Neuronal stem cell (in vitro differentiated cells): ENCODE data around the gene RASAL1.
"Not testable (repeated sequence)": the region's sequence is repeated elsewhere in the genome, so short reads cannot be mapped to it uniquely, and the experiment has no call there.

ENCODE experiments used
- DNase-seq: peaks from one replicate; pipeline ENCODE4 v3.0.0-alpha.2; 2013; ENCODE audit warnings: low spot score
- H2AFZ ChIP-seq: one replicate; pipeline ENCODE4 v1.6.1; 2013; ENCODE audit warnings: mild to moderate bottlenecking, low read length, inconsistent platforms
- H2AK5ac ChIP-seq: 2 replicates; pipeline ENCODE4 v1.6.1; 2013; ENCODE audit warnings: low read depth, mild to moderate bottlenecking, inconsistent platforms, low read length, moderate library complexity, mixed read lengths
- H2BK120ac ChIP-seq: 2 replicates; pipeline ENCODE4 v1.6.1; 2013; ENCODE audit warnings: low read depth, mild to moderate bottlenecking, inconsistent platforms, low read length, moderate library complexity, mixed read lengths
- H2BK12ac ChIP-seq: one replicate; pipeline ENCODE4 v1.6.1; 2013; ENCODE audit warnings: low read length, inconsistent platforms
- H2BK15ac ChIP-seq: 2 replicates; pipeline ENCODE4 v1.6.1; 2013; ENCODE audit warnings: mild to moderate bottlenecking, low read length, inconsistent platforms, mixed read lengths
- H2BK5ac ChIP-seq: one replicate; pipeline ENCODE4 v1.6.1; 2013; ENCODE audit warnings: inconsistent platforms, mild to moderate bottlenecking, low read length, moderate library complexity
- H3K14ac ChIP-seq: one replicate; pipeline ENCODE4 v1.6.1; 2013; ENCODE audit warnings: low read length, inconsistent platforms
- H3K18ac ChIP-seq: 2 replicates; pipeline ENCODE4 v1.6.1; 2013; ENCODE audit warnings: low read length, inconsistent platforms
- H3K23ac ChIP-seq: 2 replicates; pipeline ENCODE4 v1.6.1; 2013; ENCODE audit warnings: low read depth, mild to moderate bottlenecking, mixed read lengths, low read length, inconsistent platforms; ENCODE audit not compliant: poor library complexity
- H3K27ac ChIP-seq: replicated peaks from 3 replicates; pipeline ENCODE4 v1.5.1; 2013; ENCODE audit warnings: low read length, inconsistent platforms
- H3K27me3 ChIP-seq, 3 experiments: 2 replicates each; pipeline ENCODE4 v1.6.1; 2013; ENCODE audit warnings: low read length in 3 of 3, mild to moderate bottlenecking in 2 of 3, inconsistent platforms in 1 of 3, low read depth in 1 of 3, mixed read lengths in 1 of 3, moderate library complexity in 1 of 3; ENCODE audit not compliant: control insufficient read depth in 3 of 3, insufficient read depth in 3 of 3
- H3K36me3 ChIP-seq, 2 donors: replicated peaks in 1 of 2; 2 replicates each; pipeline ENCODE4 v1.6.1; 2013; ENCODE audit warnings: low read length in 2 of 2; ENCODE audit not compliant: control insufficient read depth in 2 of 2, insufficient read depth in 2 of 2
- H3K4ac ChIP-seq: 2 replicates; pipeline ENCODE4 v1.6.1; 2013; ENCODE audit warnings: inconsistent platforms, mild to moderate bottlenecking, low read length, moderate library complexity
- H3K4me1 ChIP-seq, 2 donors: 1 replicate in 1 of 2; 2 replicates in 1 of 2; pipeline ENCODE4 v1.6.1; 2013; ENCODE audit warnings: low read length in 2 of 2, low read depth in 1 of 2; ENCODE audit not compliant: control insufficient read depth in 2 of 2, insufficient read depth in 1 of 2
- H3K4me2 ChIP-seq: one replicate; pipeline ENCODE4 v1.6.1; 2013; ENCODE audit warnings: mild to moderate bottlenecking, low read length, inconsistent platforms; ENCODE audit not compliant: insufficient read depth, poor library complexity, severe bottlenecking
- H3K4me3 ChIP-seq, 2 donors: 2 replicates each; pipeline ENCODE4 v1.5.1; 2013; ENCODE audit warnings: low read length in 2 of 2, mild to moderate bottlenecking in 2 of 2, inconsistent platforms in 1 of 2, moderate library complexity in 1 of 2
- H3K79me1 ChIP-seq: one replicate; pipeline ENCODE4 v1.6.1; 2013; ENCODE audit warnings: low read depth, mild to moderate bottlenecking, inconsistent platforms, low read length, moderate library complexity
- H3K9ac ChIP-seq: one replicate; pipeline ENCODE4 v1.6.1; 2013; ENCODE audit warnings: mild to moderate bottlenecking, low read depth, low read length, inconsistent platforms; ENCODE audit not compliant: poor library complexity
- H3K9me3 ChIP-seq, 2 donors: replicated peaks in 1 of 2; 2 replicates each; pipeline versions ENCODE3 to v1.6.1; 2013; ENCODE audit warnings: low read length in 2 of 2, mild to moderate bottlenecking in 2 of 2, inconsistent platforms in 1 of 2, low read depth in 1 of 2, mixed read lengths in 1 of 2, moderate library complexity in 1 of 2; ENCODE audit not compliant: control insufficient read depth in 2 of 2, insufficient read depth in 1 of 2
- H4K8ac ChIP-seq: one replicate; pipeline ENCODE4 v1.6.1; 2013; ENCODE audit warnings: low read depth, mild to moderate bottlenecking, inconsistent platforms, low read length, moderate library complexity
- H4K91ac ChIP-seq: one replicate; pipeline ENCODE4 v1.6.1; 2013; ENCODE audit warnings: low read length, low read depth, mild to moderate bottlenecking, inconsistent platforms; ENCODE audit not compliant: poor library complexity
- WGBS, 2 donors: extraction: QIAGEN DNeasy Blood & Tissue Kit; methylation state at CpG; one replicate each; pipeline ENCODE4 v1.1.7; 2013; ENCODE audit warnings: missing lambda C conversion rate in 2 of 2, mixed read lengths in 1 of 2; ENCODE audit not compliant: insufficient read length in 2 of 2, insufficient replicate concordance in 1 of 2; ENCODE audit errors: extremely low coverage in 2 of 2; 5-methylcytosine and 5-hydroxymethylcytosine counted together

RASAL1 gene

DNA sequence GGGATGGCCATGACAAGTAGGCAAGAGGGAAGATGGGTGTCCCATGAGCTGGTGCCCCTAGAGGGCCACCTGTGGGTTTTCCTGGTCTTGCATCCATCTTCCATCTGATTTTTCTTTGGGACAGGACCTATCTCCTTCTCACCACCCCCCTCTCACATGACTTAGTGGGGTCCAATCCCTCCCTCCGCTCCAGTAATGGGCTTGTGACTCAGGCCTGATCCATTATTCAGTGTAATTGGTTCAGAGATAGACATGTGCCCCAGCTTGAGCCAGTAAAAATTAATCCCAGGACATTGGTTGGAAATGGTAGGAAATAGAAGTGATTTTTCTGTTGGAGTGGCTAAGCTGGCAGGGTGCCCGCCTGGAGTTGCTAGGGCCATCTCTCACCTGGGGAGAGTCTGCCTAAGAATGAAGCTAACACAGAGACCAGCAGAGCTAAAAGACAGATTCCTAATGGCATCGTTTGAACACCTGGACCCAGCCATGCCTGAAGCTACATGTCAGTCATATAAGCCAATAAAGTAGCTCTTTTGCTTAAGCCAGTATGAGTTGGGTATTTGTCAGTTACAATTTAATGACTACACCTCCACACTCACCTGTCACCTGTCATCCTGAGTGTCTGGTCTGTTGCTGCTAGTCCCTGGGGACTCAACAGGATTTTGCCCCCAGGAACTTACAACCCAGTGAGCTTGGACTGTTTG is 14.7 kb downstream of the RASAL1 start:
- Histone ChIP-seq H3K18ac (no peak overlapping the region), H3K9ac (no peak overlapping the region), H3K4ac (no peak overlapping the region), H2BK120ac (no peak overlapping the region), H2BK5ac (no peak overlapping the region), H2BK12ac (no peak overlapping the region), H3K4me3 (no peak overlapping the region), H4K8ac (no peak overlapping the region), H3K27me3 (no peaks in the 10 kb centered on the region), H2AK5ac (no peak overlapping the region), H3K14ac (no peak overlapping the region), H2AFZ (no peak overlapping the region), H3K4me1 (peaks cover 6 to 7% of the 10 kb centered on the region in 2 donors), H3K36me3 (no peaks in the 10 kb centered on the region), H4K91ac (no peak overlapping the region), H3K23ac (no peak overlapping the region), H3K9me3 (peaks cover 0 to 4% of the 10 kb centered on the region in 2 donors), H2BK15ac (no peak overlapping the region), H3K4me2 (no peak overlapping the region), H3K79me1 (no peaks in the 10 kb centered on the region), H3K27ac (no peak overlapping the region)
- WGBS, 2 donors = no CpG with 5 or more reads among the region's 3 CpGs
- DNase-seq = no peak

DNA sequence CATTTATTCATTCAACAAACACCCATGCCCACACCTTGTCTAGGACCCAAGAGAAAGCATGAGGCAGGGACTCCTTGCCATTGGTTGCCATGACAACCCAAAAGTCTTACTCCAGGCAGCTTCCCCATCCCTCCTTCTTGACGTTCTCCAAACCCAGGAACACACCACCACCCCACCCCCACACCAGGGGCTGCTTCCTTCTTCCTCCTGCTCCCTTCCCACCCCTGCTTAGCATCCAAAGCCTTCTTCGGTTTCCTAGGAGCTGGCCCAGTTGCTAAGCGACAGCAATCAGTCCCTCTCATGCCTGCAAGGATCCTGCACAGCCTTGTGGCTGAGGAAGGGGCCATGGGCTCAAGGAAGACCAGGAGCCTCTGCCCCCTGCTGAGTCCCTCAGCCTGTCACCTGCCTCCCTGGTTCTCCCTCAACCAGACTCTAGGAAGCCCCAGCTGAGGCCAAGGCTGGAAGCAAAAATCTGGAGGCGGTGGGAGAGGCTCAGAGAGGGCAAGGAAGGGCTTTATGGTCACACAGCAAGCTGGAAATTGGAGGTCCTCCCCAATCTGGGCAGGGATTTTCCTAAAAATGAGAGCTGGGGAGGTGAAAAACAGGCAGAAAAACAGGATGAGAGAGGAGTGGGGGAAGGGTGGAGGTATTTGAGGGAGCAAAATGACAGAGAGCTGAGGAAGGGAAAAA is 15.4 kb downstream of the RASAL1 start:
- H3K14ac ChIP-seq = no peak overlapping the region
- H3K23ac ChIP-seq = no peak overlapping the region
- WGBS, 2 donors = no CpG with 5 or more reads among the region's 4 CpGs
- H3K4me1 ChIP-seq = peaks cover 6 to 7% of the 10 kb centered on the region in 2 donors
- H3K4ac ChIP-seq = no peak overlapping the region
- no peak overlapping the region for H3K4me2 ChIP-seq
- H3K27ac ChIP-seq = no peak overlapping the region
- no peak overlapping the region for H2BK15ac ChIP-seq
- no peaks in the 10 kb centered on the region for H3K36me3 ChIP-seq
- no peaks in the 10 kb centered on the region for H3K79me1 ChIP-seq
- DNase-seq = no peak
- H3K27me3 ChIP-seq = peaks cover 0 to under 1% (median 0%) of the 10 kb centered on the region in 3 experiments
- H2AFZ ChIP-seq = no peak overlapping the region
- no peak overlapping the region for H3K4me3 ChIP-seq
- peaks cover 0 to 4% of the 10 kb centered on the region in 2 donors for H3K9me3 ChIP-seq
- H3K9ac ChIP-seq = no peak overlapping the region
- peak overlapping the region; percentile 15 for H3K18ac ChIP-seq
- H4K8ac ChIP-seq = no peak overlapping the region
- H2BK120ac ChIP-seq = no peak overlapping the region
- no peak overlapping the region for H4K91ac ChIP-seq
- H2BK12ac ChIP-seq = no peak overlapping the region
- no peak overlapping the region for H2AK5ac ChIP-seq
- no peak overlapping the region for H2BK5ac ChIP-seq

DNA sequence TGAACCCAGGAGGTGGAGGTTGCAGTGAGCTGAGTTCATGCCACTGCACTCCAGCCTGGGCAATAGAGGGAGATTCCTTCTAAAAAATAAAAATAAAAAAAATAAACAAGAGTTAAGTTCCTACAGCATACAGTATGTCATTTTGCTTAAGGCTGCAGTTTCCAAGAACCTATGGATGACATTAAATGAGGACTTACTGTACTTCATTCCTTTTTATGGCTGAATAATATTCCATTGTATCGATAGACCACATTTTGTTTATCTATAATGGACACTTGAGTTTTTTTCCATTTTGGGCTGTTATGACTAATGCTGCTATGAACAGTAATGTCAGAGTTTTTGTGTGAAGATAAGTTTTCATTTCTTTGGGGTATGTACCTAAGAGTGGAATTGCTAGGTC is 17.4 kb downstream of the RASAL1 start:
- H3K14ac ChIP-seq = no peak overlapping the region
- H3K23ac ChIP-seq = no peak overlapping the region
- H3K18ac ChIP-seq = no peak overlapping the region
- H2BK5ac ChIP-seq = no peak overlapping the region
- no peak overlapping the region for H4K91ac ChIP-seq
- H2BK15ac ChIP-seq = no peak overlapping the region
- H3K79me1 ChIP-seq = no peaks in the 10 kb centered on the region
- H4K8ac ChIP-seq = no peak overlapping the region
- H3K27ac ChIP-seq = no peak overlapping the region
- no peak for DNase-seq
- no peak overlapping the region for H2BK12ac ChIP-seq
- peaks cover 0 to 4% of the 10 kb centered on the region in 2 donors for H3K9me3 ChIP-seq
- H2AK5ac ChIP-seq = no peak overlapping the region
- no peak overlapping the region for H3K4me2 ChIP-seq
- no peak overlapping the region for H3K4ac ChIP-seq
- peaks cover 6 to 7% of the 10 kb centered on the region in 2 donors for H3K4me1 ChIP-seq
- no peaks in the 10 kb centered on the region for H3K36me3 ChIP-seq
- no peak overlapping the region for H2AFZ ChIP-seq
- H3K4me3 ChIP-seq = no peak overlapping the region
- WGBS, 2 donors = no CpG with 5 or more reads among the region's 1 CpG
- H3K9ac ChIP-seq = no peak overlapping the region
- H3K27me3 ChIP-seq = peaks cover 0 to 14% (median 0%) of the 10 kb centered on the region in 3 experiments
- H2BK120ac ChIP-seq = no peak overlapping the region

DNA sequence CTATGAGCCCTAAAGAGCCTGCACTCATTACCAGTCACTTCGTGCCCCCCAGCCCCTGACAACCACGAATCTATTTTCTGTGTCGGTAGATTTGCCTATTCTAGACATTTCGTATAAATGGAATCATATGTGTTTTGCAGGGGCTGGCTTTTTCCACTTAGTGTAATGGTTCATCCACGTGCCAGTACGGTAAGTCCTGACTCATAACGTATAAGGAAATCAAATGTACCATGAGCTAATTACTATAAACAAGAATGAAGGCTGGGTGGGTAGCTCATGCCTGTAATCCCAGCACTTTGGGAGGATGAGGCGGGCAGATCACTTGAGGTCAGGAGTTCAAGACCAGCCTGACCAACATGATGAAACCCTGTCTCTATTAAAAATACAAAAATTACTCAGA is 17.9 kb downstream of the RASAL1 start:
- H4K8ac ChIP-seq, H3K27ac ChIP-seq, H2AK5ac ChIP-seq: not testable (repeated sequence)

More for the DNA sequence above, 17.9 kb downstream of the RASAL1 start:
- H3K23ac ChIP-seq, H2AFZ ChIP-seq, H3K18ac ChIP-seq, H3K4me2 ChIP-seq, H4K91ac ChIP-seq, H3K36me3 ChIP-seq, H3K4me1 ChIP-seq, H3K4me3 ChIP-seq, H3K4ac ChIP-seq, H3K79me1 ChIP-seq, H3K9ac ChIP-seq, H2BK15ac ChIP-seq, H2BK12ac ChIP-seq, DNase-seq, H3K9me3 ChIP-seq, H3K14ac ChIP-seq, H2BK5ac ChIP-seq, H2BK120ac ChIP-seq: not testable (repeated sequence)
- H3K27me3 ChIP-seq = peaks cover 0 to 17% (median 0%) of the 10 kb centered on the region in 3 experiments
- no CpG with 5 or more reads among the region's 8 CpGs for WGBS, 2 donors
